Tongue (tissue), 2 donors: ENCODE data around the gene PRKCZ. TPM values are rescaled to one million over a fixed set of nuclear protein-coding genes. Genes with fewer than 3 reads are reported as not detected.

Source experiments
- DNase-seq: peaks from one replicate; pipeline ENCODE4 v3.0.0-alpha.2; 2015
- total RNA-seq: library from RNA; depleted of rRNA; stranded (reverse); fragments of >200 nt; gene quantifications from one replicate; pipeline ENCODE4 v1.2.3, GENCODE V29; 2014

PRKCZ gene
- total RNA-seq, 1 donor from 2014 or later, result 9.9 TPM

DNA sequence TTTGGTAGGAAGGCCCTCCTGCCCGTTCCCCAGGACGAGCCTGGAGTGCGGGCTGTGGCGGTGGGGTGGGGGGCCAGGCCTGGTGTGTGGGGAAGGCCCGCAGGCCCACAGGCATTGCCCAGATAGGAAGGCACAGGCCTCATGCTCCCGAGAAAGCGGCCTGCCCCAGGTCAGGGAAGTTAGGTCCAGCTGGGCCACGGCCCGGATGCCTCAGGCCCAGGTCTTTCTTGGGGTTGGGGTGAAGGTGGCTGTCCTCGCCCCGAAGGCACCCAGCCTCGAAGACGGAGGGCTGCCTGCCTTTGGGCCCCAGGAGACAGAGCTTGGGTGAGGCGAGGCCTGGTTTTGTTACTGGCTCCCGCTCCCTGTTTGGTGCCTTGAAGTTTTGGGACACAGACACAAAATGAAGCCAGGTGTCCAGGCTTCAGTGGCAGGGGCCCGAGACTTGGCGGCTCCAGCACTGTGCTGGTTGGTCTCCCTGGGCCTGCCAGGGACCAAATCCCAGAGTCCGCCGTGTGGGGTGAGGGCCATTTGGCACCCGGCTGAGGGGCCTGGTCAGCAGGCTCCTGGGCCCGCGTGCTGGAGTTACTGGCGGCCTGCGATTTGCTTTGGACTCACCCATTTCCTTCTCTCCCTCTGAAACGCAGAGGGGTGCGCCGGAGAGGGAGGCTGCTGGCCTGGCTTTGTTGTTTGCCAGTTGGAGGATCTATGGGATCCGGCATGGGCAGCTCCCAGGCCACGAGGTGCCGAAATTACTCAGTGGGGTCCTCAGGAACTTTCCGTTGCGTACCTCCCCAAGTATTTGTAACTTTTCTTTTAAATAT, 179.9 kb downstream of the PRKCZ start:
- DNase-seq, result no peak

- DNase-seq, result peak; percentile 48
Measured at GRCh38 chr1:2230781-2231531, 180.7 kb downstream of the PRKCZ start.

DNA sequence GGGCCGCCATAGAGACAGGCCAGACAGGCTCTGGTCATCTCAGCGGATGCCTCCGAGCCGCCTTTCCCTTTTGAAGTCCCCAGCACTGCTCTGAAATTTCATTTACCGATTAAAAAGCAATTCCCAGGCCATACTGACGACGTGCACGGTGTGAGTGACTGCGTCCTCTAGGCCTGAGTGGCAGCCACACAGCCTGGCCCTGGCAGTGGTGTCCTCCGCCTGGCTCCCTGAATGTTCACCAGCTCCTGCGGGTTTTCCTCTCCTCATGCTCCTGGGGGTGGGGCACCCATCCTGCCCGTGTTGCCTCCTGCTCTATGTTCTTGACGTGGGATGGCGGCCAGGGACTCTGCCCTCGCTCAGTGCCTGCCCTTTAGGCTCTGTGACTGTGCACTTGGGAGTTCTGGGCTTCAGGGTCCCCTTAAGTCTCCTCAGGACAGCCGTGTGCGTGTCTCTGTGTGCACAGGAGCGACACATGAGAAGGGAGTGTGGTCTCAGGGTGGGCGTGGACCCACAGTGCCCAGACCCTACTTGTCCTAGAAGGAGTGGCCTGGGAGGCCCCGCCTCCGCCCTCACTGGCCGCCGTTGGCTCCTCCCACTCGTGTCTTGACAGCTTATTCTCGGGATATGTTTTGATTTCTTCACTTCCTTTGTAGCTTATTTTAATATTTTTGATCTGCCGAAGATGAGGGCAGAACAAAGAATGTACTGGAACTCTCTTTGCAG, 181.5 kb downstream of the PRKCZ start:
- peak; percentile 78 for DNase-seq

- DNase-seq, result no peak
Measured at GRCh38 chr1:2232255-2232915, 182.2 kb downstream of the PRKCZ start.

DNA sequence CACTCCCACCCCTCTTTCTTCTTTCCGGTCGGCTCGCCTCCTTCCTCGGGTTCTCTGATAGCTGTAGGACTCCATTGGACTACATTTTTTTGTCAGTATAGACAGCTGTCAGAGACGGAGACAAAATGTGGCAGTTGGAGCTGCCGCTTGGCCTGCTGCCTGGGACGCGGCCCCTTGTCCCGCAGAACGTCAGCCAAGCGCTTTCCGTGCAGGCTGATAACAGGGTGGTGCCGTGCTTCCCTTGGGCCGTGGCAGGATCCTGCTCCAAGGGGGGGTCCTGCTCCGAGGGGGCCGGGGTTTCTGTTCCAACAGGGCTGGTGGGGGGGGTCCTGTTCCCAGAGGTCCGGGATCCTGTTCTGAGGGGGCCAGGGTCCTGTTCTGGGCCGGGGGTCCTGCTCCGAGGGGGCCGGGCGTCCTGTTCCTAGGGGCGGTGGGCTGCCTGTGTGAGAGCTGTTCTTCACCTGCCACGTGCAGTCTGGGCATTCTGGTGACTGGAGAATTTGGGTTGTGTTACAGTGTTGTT, 182.8 kb downstream of the PRKCZ start:
- DNase-seq, result peak; percentile 64

GRCh38 chr1:2233468-2233867, 183.3 kb downstream of the PRKCZ start:
- DNase-seq, result no peak

DNA sequence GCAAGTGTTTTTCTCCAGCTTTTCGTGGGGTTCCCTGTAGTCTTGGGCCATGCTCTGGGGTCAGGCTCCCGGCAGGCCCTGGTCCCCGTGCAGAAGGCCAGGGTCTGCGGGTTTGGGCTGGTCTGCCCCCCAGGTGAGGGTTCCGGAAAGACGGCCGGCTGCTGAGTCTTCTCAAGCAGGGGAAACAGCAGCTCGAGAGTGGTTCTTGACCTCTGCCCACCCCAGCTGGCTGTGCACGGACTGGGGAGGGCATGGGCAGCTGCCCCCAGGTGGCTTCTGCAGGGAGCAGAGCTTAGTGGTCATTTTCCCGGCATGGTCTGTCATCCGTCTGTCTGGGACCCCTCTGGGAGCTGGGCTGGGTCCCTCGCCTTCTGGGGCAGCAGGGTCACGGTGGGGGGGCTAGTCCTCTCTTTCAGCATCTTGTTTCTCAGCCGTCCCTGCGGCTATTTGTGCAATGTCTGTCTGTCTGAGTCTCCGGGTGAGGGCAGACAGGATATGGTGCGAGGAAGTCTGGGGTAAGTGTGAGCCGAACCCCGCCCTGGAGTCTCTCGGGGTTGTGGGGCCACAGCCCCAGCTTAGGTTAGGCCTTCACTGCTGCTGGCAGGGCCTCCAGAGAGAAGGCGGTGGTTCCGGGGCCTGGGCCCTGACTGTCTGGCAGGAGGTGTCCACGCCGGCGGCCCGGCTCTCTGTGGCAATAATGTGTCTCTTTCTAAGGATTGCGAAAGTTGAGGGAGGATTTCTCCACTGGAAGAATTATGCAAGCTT, 184.0 kb downstream of the PRKCZ start:
- DNase-seq, result peak; percentile 54

GRCh38 chr1:2234762-2235113, 184.5 kb downstream of the PRKCZ start:
- DNase-seq, result no peak

Other genes with a start within 250 kb of the PRKCZ start
- 92.3 TPM for gene GNB1, start 159.3 kb upstream of the PRKCZ start, total RNA-seq
- gene CALML6, start 135.2 kb upstream of the PRKCZ start, total RNA-seq, result 108 TPM
- 25.6 TPM for gene TMEM52, start 131.1 kb upstream of the PRKCZ start, total RNA-seq
- gene CFAP74, start 46.6 kb upstream of the PRKCZ start, total RNA-seq, result 0.62 TPM
- 0.82 TPM for gene GABRD, start 31.1 kb upstream of the PRKCZ start, total RNA-seq
- 18.4 TPM for gene FAAP20, start 144.4 kb downstream of the PRKCZ start, total RNA-seq
- gene SKI, start 177.9 kb downstream of the PRKCZ start, total RNA-seq, result 58.8 TPM